Measurements from ENCODE around the gene ANKRD31.

DNA sequence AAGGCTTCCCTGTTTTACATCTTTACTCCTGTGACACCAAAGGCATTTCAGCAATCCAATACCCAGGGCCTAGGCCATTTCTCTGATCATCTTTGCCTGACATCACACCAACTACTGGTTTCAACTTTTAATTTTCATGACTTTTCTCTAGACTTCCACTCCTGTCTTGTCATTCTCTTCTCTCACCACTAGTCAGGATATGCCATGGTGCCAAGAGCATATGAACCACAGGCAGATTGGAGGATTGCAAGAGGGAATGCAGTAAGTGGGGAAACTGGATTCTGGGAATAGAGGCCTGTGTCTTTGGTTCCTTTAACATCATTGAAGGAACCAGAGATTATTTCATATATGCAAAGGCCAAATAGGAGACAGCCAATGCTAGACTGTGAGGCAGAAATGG is 69.3 kb downstream of the ANKRD31 start:
- TF ChIP-seq EZH2phosphoT487 (IDR thresholded peaks at IDR 0.05; ENCODE audit: borderline replicate concordance, low read length) = no peak
- TF ChIP-seq, protein P1, sequence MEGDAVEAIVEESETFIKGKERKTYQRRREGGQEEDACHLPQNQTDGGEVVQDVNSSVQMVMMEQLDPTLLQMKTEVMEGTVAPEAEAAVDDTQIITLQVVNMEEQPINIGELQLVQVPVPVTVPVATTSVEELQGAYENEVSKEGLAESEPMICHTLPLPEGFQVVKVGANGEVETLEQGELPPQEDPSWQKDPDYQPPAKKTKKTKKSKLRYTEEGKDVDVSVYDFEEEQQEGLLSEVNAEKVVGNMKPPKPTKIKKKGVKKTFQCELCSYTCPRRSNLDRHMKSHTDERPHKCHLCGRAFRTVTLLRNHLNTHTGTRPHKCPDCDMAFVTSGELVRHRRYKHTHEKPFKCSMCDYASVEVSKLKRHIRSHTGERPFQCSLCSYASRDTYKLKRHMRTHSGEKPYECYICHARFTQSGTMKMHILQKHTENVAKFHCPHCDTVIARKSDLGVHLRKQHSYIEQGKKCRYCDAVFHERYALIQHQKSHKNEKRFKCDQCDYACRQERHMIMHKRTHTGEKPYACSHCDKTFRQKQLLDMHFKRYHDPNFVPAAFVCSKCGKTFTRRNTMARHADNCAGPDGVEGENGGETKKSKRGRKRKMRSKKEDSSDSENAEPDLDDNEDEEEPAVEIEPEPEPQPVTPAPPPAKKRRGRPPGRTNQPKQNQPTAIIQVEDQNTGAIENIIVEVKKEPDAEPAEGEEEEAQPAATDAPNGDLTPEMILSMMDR (IDR thresholded peaks at IDR 0.05; ENCODE audit: low read depth, low read length, poor library complexity, severe bottlenecking) = no peak
